Activated T-cell treated with anti-CD3 and anti-CD28 coated beads, Interleukin-2, amount 50 U/mL, for 4 hours (primary cell): ENCODE data around the gene TLK2. TPM values are rescaled to one million over a fixed set of nuclear protein-coding genes. Genes with fewer than 3 reads are reported as not detected.

ENCODE experiments used
- ATAC-seq, 2 donors: fragments of 200-7000 bp; cut with Tn5 transposase; one replicate each; pipeline ENCODE4 v1.10.0; 2021
- DNase-seq: peaks from one replicate; pipeline ENCODE4 v3.0.0-alpha.2; 2020
- H3K27me3 Mint-ChIP-seq: one replicate; pipeline ENCODE4 v1.8.0; 2021; ENCODE audit warnings: low read depth, mixed read lengths
- H3K36me3 Mint-ChIP-seq: one replicate; pipeline ENCODE4 v1.8.0; 2022; ENCODE audit warnings: mixed read lengths; ENCODE audit not compliant: insufficient read depth
- H3K4me1 Mint-ChIP-seq: one replicate; pipeline ENCODE4 v1.8.0; 2021; ENCODE audit warnings: low read depth, mixed read lengths
- H3K4me3 Mint-ChIP-seq: one replicate; pipeline ENCODE4 v1.8.0; 2021; ENCODE audit warnings: mild to moderate bottlenecking, moderate library complexity, mixed read lengths
- H3K9me3 Mint-ChIP-seq: one replicate; pipeline ENCODE4 v1.8.0; 2021; ENCODE audit warnings: mixed read lengths
- total RNA-seq, 3 donors: library from RNA; stranded (reverse); gene quantifications; one replicate each; pipeline ENCODE4 v1.2.1, GENCODE V29; 2021

TLK2 gene
- total RNA-seq, 3 donors from 2014 or later, result 30.1 to 35.0 (median 33.1) TPM

DNA sequence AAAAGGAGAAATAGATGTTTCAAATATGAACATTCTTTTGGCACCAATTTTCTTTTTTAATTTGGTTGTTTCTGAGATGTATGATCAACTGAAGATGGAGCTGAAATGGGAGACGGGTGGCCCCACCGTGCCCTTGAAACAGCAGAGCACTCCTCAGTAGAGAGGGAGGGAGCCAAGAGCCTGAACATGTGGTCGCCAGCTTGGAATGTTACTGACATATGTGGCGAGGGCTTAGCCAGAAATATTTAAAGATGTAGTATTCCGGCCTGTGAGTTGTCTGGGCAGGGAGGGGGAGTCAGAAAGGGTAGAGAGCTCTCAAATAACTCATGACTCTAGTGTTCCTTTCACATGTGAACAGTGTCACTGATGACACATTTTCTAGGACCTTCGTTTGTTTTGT, 135.5 kb downstream of the TLK2 start:
- peaks cover 17% of the 10 kb centered on the region for H3K4me1 Mint-ChIP-seq
- H3K9me3 Mint-ChIP-seq, result no peaks in the 10 kb centered on the region
- no peak overlapping the region for H3K4me3 Mint-ChIP-seq
- ATAC-seq, result no peak
- peaks cover 35% of the 10 kb centered on the region for H3K36me3 Mint-ChIP-seq
- no peak for DNase-seq
- no peaks in the 10 kb centered on the region for H3K27me3 Mint-ChIP-seq

DNA sequence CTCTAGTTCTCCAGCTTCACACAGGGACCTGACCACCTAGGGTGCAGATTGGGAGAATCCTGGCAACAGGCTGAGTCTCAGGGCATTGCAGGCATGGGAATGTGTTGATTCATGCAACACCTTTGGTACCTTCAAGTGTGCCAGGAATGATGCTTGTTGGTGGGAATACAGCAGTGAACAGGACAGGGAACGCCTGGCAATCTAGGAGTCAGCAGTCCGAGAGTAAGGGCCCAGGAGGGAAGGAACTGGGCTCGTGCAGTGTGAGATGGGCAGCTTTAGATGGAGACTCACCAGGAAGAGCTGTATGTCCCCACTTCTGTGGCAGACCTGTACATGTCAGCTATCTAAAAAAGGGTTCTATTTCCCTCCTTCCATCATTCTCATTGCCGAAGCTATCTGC, 136.9 kb downstream of the TLK2 start:
- Mint-ChIP-seq H3K27me3 (no peaks in the 10 kb centered on the region), H3K4me1 (peaks cover 13% of the 10 kb centered on the region), H3K36me3 (peaks cover 22% of the 10 kb centered on the region), H3K4me3 (no peak overlapping the region), H3K9me3 (no peaks in the 10 kb centered on the region)
- ATAC-seq (no peak), DNase-seq (no peak)

DNA sequence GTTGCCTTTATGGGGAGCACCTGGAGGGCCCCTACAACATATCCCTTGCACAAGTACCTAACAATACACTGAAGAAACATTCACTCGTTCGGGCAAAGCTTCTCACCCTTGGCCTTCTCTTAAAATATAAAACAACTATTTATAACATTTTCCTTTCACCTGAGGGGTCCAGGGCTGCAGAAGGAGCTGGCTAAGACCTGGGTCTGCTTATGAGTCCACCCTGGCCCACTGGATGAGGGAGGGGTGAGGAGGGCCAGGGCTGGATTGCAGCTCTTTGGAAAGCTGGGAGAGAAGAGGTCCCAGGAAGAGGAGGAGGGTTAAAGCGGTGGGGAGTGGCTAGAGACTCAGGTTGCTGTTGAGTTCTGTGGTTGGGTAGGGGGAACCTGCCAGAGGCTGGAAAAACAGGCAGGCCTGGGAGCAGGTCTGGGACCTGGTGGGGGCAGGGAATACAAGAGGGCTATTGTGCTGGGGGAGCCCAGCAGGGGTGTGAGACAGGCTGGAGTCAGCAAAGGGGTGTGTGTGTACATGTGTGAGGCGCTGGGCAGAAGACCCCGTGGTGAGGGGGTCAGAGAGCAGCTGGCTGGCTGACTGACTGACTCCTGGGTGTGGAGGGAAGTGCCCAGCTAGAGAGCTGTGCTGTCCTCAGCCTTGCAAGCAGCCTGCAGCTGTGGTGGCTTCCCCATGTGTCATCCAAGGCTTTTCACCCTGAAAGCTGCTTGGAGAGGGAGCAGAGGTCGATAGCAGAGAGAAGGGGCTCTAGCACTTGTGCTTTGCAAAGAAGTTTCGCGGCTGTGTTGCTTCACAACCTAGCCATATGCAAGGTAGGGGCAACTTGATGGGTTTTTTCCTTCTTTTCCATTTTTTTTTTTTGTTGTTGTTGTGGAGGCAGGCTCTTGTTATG, 138.6 kb downstream of the TLK2 start:
- no peaks in the 10 kb centered on the region for H3K9me3 Mint-ChIP-seq
- peaks cover 9% of the 10 kb centered on the region for H3K36me3 Mint-ChIP-seq

GRCh38 chr17:62617894-62618472, 139.4 kb downstream of the TLK2 start:
- H3K27me3 Mint-ChIP-seq, result no peaks in the 10 kb centered on the region
- no peaks in the 10 kb centered on the region for H3K9me3 Mint-ChIP-seq
- peaks cover 8% of the 10 kb centered on the region for H3K36me3 Mint-ChIP-seq
- H3K4me1 Mint-ChIP-seq, result no peaks in the 10 kb centered on the region
- no peak for DNase-seq
- H3K4me3 Mint-ChIP-seq, result no peak overlapping the region
- no peak for ATAC-seq

More for the DNA sequence above, 138.6 kb downstream of the TLK2 start:
- ATAC-seq, result peak in 1 of 2 donors; percentile 13
- Mint-ChIP-seq H3K4me1 (no peaks in the 10 kb centered on the region), H3K4me3 (no peak overlapping the region), H3K27me3 (no peaks in the 10 kb centered on the region)
- no peak for DNase-seq

DNA sequence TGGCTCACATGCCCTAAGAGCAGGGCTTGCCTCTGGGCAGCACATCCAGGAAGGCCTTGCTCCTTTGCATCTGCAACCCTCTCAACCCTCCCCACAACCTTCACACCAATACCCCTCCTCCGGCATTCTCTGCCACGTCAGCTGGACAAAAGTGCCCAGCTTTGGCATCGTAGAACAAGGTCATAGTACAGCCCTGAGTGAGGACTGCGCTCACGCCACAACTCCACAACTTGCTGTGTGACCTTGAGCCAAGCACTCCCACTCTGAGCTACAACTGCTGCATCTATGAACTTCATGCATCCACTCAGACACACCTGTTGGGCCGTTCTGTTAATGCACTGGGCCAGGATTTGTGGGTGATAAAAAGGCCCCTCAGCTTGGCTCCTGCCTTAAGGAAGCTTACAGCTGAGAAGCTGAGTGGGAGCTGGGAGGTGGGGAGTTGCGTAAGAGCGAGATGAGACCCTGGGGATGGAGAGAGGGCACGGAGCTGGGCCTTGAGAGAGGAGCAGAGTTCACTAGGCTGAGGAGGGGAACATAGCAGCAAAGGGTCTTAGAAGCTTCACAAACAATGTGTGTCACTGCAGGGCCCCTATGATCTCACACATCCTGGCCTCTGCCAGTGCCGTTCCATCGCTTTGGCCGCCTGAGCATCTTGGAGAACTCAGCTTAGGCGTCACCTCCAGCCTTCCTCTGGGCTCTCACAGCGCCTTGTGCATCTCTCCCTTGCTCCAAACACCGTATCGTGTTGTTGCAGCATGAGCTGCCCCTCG, 140.2 kb downstream of the TLK2 start:
- no peak for DNase-seq
- Mint-ChIP-seq H3K4me1 (no peaks in the 10 kb centered on the region), H3K4me3 (no peak overlapping the region), H3K36me3 (peaks cover 6% of the 10 kb centered on the region), H3K9me3 (no peaks in the 10 kb centered on the region), H3K27me3 (no peaks in the 10 kb centered on the region)
- ATAC-seq, result peak in 1 of 2 donors; percentile 21

DNA sequence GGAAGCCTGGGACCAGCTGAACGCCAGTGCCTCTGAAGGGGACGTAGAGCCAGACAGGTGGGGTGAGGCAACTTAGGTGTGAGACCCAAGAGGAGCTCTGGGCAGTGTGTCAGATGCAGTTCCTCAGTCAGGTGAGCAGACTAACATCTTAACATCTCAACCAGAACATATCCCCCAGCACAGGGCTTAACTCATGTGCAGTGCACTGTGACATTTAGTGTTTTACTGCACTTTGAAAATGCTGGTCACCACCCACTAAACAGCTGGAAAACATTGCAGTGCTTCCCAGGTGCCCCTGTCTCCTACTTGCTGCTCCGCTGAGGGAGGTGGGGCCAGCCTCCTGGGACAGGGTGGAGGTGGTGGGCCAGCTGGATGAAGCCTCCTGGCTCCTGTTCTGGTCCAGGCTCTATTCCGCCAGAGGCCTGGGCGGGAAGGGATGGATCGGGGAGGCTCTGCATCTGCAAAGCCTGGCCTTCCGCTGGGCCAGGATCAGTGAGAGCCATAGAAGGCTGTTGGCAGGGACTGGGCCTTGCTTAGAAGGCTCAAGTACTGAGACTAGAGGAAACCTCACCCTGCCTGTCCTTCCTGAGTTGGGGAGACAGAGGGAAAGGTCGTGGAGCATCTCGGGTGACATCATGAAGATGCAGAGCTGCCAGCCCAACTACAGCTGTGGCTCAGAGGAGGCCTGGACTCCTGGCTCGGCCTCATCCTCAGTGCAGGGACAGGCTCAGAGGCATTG, 141.0 kb downstream of the TLK2 start:
- no peak for ATAC-seq
- no peak for DNase-seq
- peaks cover 6% of the 10 kb centered on the region for H3K36me3 Mint-ChIP-seq
- H3K9me3 Mint-ChIP-seq, result no peaks in the 10 kb centered on the region
- H3K4me1 Mint-ChIP-seq, result no peaks in the 10 kb centered on the region
- H3K4me3 Mint-ChIP-seq, result no peak overlapping the region
- H3K27me3 Mint-ChIP-seq, result no peaks in the 10 kb centered on the region

GRCh38 chr17:62621223-62621622, 142.6 kb downstream of the TLK2 start:
- H3K27me3 Mint-ChIP-seq, result no peaks in the 10 kb centered on the region
- DNase-seq (no peak), ATAC-seq (no peak)
- peaks cover 2% of the 10 kb centered on the region for H3K36me3 Mint-ChIP-seq
- H3K4me1 Mint-ChIP-seq, result no peaks in the 10 kb centered on the region
- H3K4me3 Mint-ChIP-seq, result no peak overlapping the region
- H3K9me3 Mint-ChIP-seq, result no peaks in the 10 kb centered on the region

- H3K4me1 Mint-ChIP-seq, result peaks cover 15% of the 10 kb centered on the region
- DNase-seq (no peak), ATAC-seq (no peak)
- no peaks in the 10 kb centered on the region for H3K9me3 Mint-ChIP-seq
- peaks cover 20% of the 10 kb centered on the region for H3K27me3 Mint-ChIP-seq
- H3K36me3 Mint-ChIP-seq, result no peaks in the 10 kb centered on the region
- peak overlapping the region; percentile 2 for H3K4me3 Mint-ChIP-seq
Observed at GRCh38 chr17:62625184-62625869, 146.7 kb downstream of the TLK2 start.

- Mint-ChIP-seq H3K36me3 (no peaks in the 10 kb centered on the region), H3K27me3 (peaks cover 23% of the 10 kb centered on the region), H3K9me3 (no peaks in the 10 kb centered on the region), H3K4me1 (peaks cover 17% of the 10 kb centered on the region), H3K4me3 (peak overlapping the region; percentile 77)
- DNase-seq (no peak), ATAC-seq (no peak)
Observed at GRCh38 chr17:62625870-62626200, 147.2 kb downstream of the TLK2 start.

DNA sequence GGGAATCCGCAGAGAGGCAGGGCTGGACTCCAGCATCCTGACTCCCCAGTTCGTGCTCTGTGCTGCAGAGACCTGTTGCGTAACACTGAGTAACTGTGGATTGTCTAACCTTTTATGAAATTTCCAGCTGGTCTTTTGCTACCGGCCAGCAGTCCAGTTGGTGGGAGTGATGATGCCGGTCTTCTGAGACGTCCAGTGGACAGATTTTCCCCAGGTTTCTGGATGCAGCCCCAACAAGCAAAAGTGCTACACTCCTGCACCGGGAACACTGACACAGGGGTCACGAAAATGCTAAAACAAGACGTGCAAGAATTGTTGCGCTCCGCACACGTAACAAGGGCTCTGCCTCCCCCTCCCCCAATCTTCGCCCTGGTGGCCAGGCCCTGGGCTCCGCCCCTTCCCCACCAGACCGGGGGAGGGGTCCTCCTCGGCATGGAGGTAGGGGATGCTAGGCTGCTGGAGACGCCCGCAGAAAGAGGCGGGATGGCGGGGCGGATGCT, 148.1 kb downstream of the TLK2 start:
- H3K36me3 Mint-ChIP-seq, result no peaks in the 10 kb centered on the region
- ATAC-seq, result no peak

DNA sequence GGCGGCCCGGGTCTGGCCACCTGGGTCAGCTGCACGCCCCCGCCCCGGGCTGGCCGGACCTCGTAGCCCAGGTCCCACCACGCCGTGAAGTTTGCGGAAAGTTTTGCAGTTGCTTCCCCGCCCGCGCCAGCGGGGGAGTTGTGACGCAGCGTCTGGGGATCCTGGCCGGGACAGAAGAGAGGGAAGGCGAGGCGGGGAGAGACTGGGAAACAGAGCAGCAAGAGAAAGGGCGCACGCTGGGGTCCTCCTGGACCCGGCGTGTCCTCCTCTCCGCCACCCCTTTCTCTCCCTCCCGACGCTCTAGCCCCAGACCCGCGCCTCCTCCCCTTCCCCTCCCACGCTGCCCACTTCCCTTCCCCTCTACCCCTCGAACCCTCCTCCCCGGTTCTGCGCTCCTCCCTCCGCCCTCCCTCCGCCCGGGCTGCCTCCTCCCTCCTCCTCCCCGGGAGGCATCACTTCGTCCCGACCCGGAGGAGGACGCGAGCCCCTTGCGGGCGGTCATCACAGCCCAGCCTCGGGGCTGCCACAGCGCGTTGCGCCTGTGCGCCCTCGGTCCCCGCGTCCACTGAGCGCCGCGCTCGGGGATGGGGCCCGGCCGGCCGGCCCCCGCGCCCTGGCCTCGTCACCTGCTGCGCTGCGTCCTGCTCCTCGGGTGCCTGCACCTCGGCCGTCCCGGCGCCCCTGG, 148.7 kb downstream of the TLK2 start, which contains the start of gene MRC2:
Gene MRC2, plus strand, starts transcription at position 452 of the 685 bp plus-strand sequence. Its CDS starts 133 bp downstream, at position 585.
- peak; percentile 65 to 71 for ATAC-seq
- H3K9me3 Mint-ChIP-seq, result no peaks in the 10 kb centered on the region
- H3K4me3 Mint-ChIP-seq, result peak within 1 kb of the TSS; percentile 78
- H3K27me3 Mint-ChIP-seq, result peaks cover 29% of the 10 kb centered on the region
- no peaks in the 10 kb centered on the region for H3K36me3 Mint-ChIP-seq
- DNase-seq, result peak; percentile 32
- peaks cover 17% of the 10 kb centered on the region for H3K4me1 Mint-ChIP-seq

More for the DNA sequence above, 148.1 kb downstream of the TLK2 start:
- no peak for DNase-seq
- Mint-ChIP-seq H3K4me3 (peak overlapping the region; percentile 77), H3K27me3 (peaks cover 27% of the 10 kb centered on the region), H3K4me1 (peaks cover 17% of the 10 kb centered on the region), H3K9me3 (no peaks in the 10 kb centered on the region)

- Mint-ChIP-seq H3K4me3 (peak overlapping the region; percentile 78), H3K27me3 (peaks cover 29% of the 10 kb centered on the region), H3K4me1 (peaks cover 17% of the 10 kb centered on the region), H3K36me3 (no peaks in the 10 kb centered on the region), H3K9me3 (no peaks in the 10 kb centered on the region)
- ATAC-seq, result peak; percentile 56
- DNase-seq, result peak; percentile 34
Observed at GRCh38 chr17:62627904-62628633, 149.4 kb downstream of the TLK2 start.
